HG02588 (cell line): Measurements from ENCODE around the gene LCE1D.

Experiments used
- ATAC-seq: cut with Tn5 transposase; IDR thresholded peaks from one replicate; pipeline ENCODE4 v1.9.1; 2021; ENCODE audit warnings: mild to moderate bottlenecking, moderate library complexity; ENCODE audit not compliant: unreplicated experiment

Gene LCE1D

GRCh38 chr1:152796421-152796820 is at the start of gene LCE1D:
Gene LCE1D, plus strand, starts transcription at chr1:152796721. Its CDS starts 1,074 bp downstream, at chr1:152797795.
- no peak for ATAC-seq

GRCh38 chr1:152747831-152748230 is 48.7 kb upstream of the LCE1D start:
- ATAC-seq: no peak

- no peak for ATAC-seq
Measured at GRCh38 chr1:152752225-152752624, 44.3 kb upstream of the LCE1D start.

GRCh38 chr1:152753586-152753985 is 42.9 kb upstream of the LCE1D start:
- no peak for ATAC-seq

- no peak for ATAC-seq
Measured at GRCh38 chr1:152756872-152757271, 39.6 kb upstream of the LCE1D start.

- no peak for ATAC-seq
Measured at GRCh38 chr1:152757747-152758146, 38.8 kb upstream of the LCE1D start, which contains the start of gene KPRP. Gene KPRP, plus strand, starts transcription at chr1:152758025. Its CDS starts 1,564 bp downstream, at chr1:152759589.

- no peak for ATAC-seq
Measured at GRCh38 chr1:152758636-152759035, 37.9 kb upstream of the LCE1D start.

- ATAC-seq: no peak
Measured at GRCh38 chr1:152759453-152760173, 36.9 kb upstream of the LCE1D start.

- no peak for ATAC-seq
Measured at GRCh38 chr1:152760551-152761190, 35.9 kb upstream of the LCE1D start.

- ATAC-seq: no peak
Measured at GRCh38 chr1:152761609-152762213, 34.8 kb upstream of the LCE1D start.

GRCh38 chr1:152768847-152769533 is 27.5 kb upstream of the LCE1D start:
- no peak for ATAC-seq

GRCh38 chr1:152770411-152770810 is 26.1 kb upstream of the LCE1D start:
- no peak for ATAC-seq

GRCh38 chr1:152774875-152775274 is 21.6 kb upstream of the LCE1D start, which contains the start of gene LCE1F:
Gene LCE1F, plus strand, starts transcription at chr1:152775140. Its CDS starts 1,232 bp downstream, at chr1:152776372.
- no peak for ATAC-seq

GRCh38 chr1:152776361-152776760 is 20.2 kb upstream of the LCE1D start:
- no peak for ATAC-seq

GRCh38 chr1:152777510-152778137 is 18.9 kb upstream of the LCE1D start:
- ATAC-seq: no peak

GRCh38 chr1:152783095-152783494 is 13.4 kb upstream of the LCE1D start:
- no peak for ATAC-seq

GRCh38 chr1:152786077-152786476 is 10.4 kb upstream of the LCE1D start, which contains the start of gene LCE1E:
Gene LCE1E, plus strand, starts transcription at chr1:152786257. Its CDS starts 1,043 bp downstream, at chr1:152787300.
- no peak for ATAC-seq

GRCh38 chr1:152795686-152796085 is 835 bp upstream of the LCE1D start:
- no peak for ATAC-seq

GRCh38 chr1:152801333-152801732 is 4.8 kb downstream of the LCE1D start:
- ATAC-seq: no peak

- ATAC-seq: no peak
Measured at GRCh38 chr1:152806576-152806975, 10.1 kb downstream of the LCE1D start, which contains the start of gene LCE1C. Gene LCE1C, minus strand, starts transcription at chr1:152806651. Its CDS starts 1,173 bp downstream, at chr1:152805478.

GRCh38 chr1:152811050-152811449 is 14.5 kb downstream of the LCE1D start:
- ATAC-seq: no peak
